NB4 (cell line): ENCODE measurements around the gene ABCA2.

Source experiments
- DNase-seq: peaks from one replicate; pipeline ENCODE4 v3.0.0; 2010; ENCODE audit warnings: low read depth
- H3K4me3 ChIP-seq: one replicate; pipeline ENCODE4 v1.5.1; 2011; ENCODE audit warnings: mild to moderate bottlenecking, low read depth, low read length, moderate library complexity
- CTCF ChIP-seq: IDR thresholded peaks from one replicate; pipeline ENCODE4 v1.5.1; 2012; ENCODE audit warnings: low read depth, low read length
- MAX ChIP-seq: IDR thresholded peaks from 2 replicates; pipeline ENCODE4 v1.6.1; 2011; ENCODE audit warnings: low read depth, low read length
- MYC ChIP-seq: IDR thresholded peaks from 2 replicates; pipeline ENCODE4 v1.6.1; 2011; ENCODE audit warnings: low read depth, low read length
- POLR2A ChIP-seq: IDR thresholded peaks from 2 replicates; pipeline ENCODE4 v1.6.1; 2011; ENCODE audit warnings: mild to moderate bottlenecking; ENCODE audit not compliant: insufficient read length; ENCODE audit errors: extremely low read depth

The ABCA2 gene

DNA sequence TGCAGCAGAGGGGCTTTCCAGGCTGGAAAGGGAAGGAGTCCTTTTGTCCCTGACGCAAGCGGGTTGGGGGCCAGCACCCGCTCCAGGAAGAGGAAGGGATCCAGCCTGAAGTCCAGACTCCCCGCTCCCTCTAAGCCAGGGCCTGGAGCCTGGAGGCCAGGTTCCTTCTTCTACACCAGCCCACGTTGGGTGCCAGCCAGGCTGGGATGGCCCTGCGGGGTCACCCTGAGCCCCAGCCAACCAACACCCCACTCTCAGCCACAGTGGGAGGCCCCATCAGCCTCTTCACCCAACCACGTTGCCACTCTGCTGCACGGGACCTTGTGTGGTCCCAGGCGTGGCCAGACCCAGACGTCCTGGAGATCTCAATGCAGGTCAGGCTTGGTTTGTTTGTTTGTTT lies 4.8 kb upstream of the ABCA2 start:
- TF ChIP-seq MAX (peak; percentile 89), CTCF (no peak), POLR2A (peak; percentile 79), MYC (no peak; the same call in none of the 2 replicates)
- H3K4me3 ChIP-seq = peak overlapping the region; percentile 38
- peak; percentile 64 for DNase-seq

DNA sequence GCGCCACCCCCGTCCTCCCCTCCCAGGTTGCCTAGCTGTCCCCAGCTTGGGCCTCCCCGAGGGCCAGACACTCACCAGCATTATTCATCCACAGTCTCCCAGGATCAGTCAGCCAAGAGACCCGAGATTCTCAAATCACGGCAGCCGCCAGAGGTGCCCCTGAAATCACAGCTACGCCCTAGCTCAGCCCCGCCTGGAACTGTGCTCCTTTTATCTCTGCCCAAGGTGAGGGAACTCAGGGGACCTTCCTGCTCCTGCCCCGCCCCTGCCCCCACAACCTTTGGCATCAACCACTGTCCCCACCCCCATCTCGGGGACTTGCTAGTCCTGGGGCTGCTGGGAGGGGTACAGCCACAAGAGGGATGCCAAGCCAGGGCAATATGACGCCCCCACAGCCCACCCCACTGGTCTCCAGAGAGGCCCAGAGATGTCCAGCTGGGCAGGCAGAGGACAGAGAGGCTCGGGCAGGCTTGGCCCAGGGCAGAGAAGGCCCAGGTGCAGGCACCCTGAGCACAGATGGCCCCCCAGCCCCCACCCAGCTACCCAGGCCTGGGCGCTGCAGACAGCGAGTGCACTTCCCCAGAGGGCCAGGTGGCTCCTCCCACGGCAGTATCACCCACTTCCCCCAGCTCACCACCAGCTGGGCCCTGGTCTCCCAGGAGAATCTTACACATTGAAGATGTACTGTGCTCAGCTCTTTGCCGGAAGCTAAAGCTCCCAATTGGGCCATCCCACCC lies 4.0 kb upstream of the ABCA2 start, which contains the start of gene FUT7:
Gene FUT7 (minus strand): TSS at position 185 of the 737 bp plus-strand sequence. CDS start 97 bp downstream, at position 88.
- no peak for TF ChIP-seq MAX
- TF ChIP-seq POLR2A = no peak
- no peak for TF ChIP-seq CTCF
- no peak for TF ChIP-seq MYC
- DNase-seq = peak; percentile 89
- H3K4me3 ChIP-seq = peak within 1 kb of the TSS; percentile 38

DNA sequence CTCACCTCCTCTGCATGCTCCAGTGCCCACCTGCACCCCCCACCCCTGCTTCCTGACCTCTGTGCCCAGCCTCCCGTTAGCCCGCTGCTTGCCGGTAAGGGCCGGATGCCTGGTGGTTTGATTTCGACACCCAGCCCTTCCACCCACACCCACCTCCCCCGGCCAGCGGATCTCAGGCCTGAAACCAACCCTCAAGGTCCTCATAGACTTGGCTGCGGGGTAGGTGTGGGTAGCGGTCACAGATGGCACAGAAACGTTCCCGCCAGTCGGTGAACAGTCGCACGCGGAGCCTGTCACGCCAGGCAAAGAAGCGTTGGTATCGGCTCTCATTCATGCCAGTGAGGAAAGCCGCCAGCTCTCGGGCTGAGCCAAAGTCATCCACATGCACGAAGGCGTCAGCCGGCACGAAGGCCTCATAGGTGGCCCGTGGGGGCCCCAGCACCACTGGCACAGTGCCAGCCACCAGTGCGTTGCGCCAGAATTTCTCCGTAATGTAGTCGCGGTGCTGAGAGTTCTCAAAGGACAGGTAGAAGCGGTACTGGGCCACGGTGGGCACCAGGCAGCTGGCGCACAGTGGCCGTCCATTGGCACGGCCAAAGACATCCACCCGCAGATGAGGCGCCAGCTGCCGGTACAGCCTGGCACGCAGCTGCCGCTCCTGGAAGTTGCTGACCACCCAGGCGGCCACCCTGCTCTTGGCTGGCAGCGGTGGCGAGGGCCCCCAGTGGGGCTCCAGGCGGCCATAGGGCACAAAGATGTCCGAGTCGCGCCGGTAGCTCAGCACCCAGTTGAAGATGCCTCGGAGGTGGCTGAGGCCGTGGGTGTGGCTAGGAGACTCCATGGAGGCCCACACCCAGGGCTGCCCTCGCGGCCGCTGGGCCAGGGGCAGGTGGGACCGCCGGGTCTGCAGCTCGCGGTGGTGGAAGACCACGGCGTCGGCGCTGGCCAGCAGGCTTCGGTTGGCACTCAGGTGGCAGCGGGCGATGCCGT lies 2.8 kb upstream of the ABCA2 start:
- DNase-seq = peak; percentile 98
- TF ChIP-seq POLR2A (peak; percentile 53), MAX (peak; percentile 84), MYC (peak; percentile 92), CTCF (no peak)

GRCh38 chr9:137030006-137030405 lies 2.0 kb upstream of the ABCA2 start:
- TF ChIP-seq MYC (no peak), MAX (no peak; the same call in 1 of the 2 replicates), CTCF (no peak), POLR2A (no peak)
- peak; percentile 80 for DNase-seq
- peak overlapping the region; percentile 64 for H3K4me3 ChIP-seq

More for the DNA sequence above, 2.8 kb upstream of the ABCA2 start:
- H3K4me3 ChIP-seq = peak overlapping the region; percentile 64

DNA sequence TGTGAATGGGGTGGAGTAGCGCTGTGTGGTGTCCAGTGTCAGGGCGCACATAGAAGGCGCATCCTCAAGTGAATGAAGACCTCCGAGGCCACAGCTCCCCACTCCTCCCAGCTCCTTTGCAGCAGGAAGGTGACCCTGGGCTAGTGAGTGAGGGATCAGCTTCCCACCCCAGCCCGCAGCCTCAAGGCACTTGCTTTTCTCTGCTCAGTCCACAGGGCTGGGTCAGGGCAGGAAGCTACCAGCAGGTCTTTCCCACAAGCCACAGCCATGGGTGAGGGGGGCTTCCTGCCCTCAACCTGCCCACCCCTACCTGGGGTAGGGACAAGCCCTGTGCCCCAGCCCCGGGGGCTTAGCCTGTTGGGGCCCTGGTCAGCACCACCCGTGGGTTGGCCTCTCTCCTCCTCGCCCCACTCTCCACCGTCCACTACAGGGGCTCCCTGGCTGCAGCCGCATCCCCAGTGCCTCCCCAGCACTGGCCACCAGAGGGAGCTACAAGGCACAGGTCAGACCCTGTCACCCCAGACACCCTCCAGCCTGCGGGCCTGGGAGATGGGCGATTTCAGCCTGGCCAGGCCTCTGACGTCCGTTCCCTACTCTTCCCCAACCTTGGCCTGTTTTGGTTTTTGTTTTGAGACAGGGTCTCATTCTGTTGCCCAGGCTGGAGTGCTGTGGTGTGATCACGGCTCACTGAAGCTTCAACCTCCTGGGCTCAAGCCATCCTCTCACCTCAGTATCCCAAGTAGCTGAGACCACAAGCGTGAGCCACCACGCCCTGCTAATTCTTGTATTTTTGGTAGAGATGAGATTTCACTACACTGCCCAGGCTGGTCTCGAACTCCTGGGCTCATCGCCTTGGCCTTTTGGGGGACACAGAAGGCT lies 1.3 kb upstream of the ABCA2 start:
- TF ChIP-seq POLR2A (peak; percentile 10), MYC (no peak), MAX (no peak), CTCF (peak; percentile 89)
- H3K4me3 ChIP-seq = peak overlapping the region; percentile 64
- peak; percentile 92 for DNase-seq
